ENCODE data around the gene MON1A. TPM values are rescaled to one million over a fixed set of nuclear protein-coding genes. Genes with fewer than 3 reads are reported as not detected.

The MON1A gene
- total and polyA plus RNA-seq, 10 of the 15 experiments (the other 5 are each of a cell fraction or from before 2014, with no cell fraction given), result 1.3 to 10.5 (median 7.7) TPM

DNA sequence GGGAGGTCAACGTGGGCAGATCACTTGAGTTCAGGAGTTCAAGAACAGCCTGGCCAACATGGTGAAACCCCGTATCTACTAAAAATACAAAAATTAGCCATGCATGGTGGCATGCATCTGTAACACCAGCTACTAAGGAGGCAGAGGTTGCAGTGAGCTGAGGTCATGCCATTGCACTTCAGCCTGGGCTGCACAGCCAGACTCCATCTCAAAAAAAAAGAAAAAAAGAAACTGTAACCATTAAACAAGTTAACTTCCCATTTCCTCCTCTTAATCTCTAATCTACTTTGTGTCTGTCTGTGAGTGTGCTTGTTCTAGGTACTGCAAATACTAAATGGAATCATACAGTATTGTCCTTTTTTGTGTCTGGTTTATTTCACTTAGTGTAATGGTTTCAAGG lies 13.0 kb upstream of the MON1A start:
- intact Hi-C loops (cut with micrococcal nuclease; ENCODE audit: unreplicated experiment) (no loop called here), in situ Hi-C loops (cut with MboI) (no loop called here)
- Histone ChIP-seq H3K9ac (ENCODE audit: control insufficient read depth, insufficient read depth, low read length) (no peak overlapping the region), H3K4me1 (ENCODE audit: control insufficient read depth, insufficient read depth, low read length) (peaks cover 20% of the 10 kb centered on the region), H2AFZ (ENCODE audit: control insufficient read depth, low read depth, low read length) (no peak overlapping the region), H3K9me3 (replicated peaks; ENCODE audit: control insufficient read depth, insufficient read depth, low read length) (no peaks in the 10 kb centered on the region; the same call in 2 of the 3 replicates), H3K4me2 (ENCODE audit: control insufficient read depth, insufficient read depth) (peak overlapping the region; percentile 12), H3K27me3 (replicated peaks in 1 of 2; ENCODE audit: control insufficient read depth in 2 of 2, insufficient read depth in 2 of 2, low read length in 1 of 2) (no peaks in the 10 kb centered on the region), H3K4me3 (peak overlapping the region; percentile 53; the same call in 1 of the 2 replicates), H3K36me3 (ENCODE audit: control insufficient read depth in 2 of 2, insufficient read depth in 2 of 2, low read length in 1 of 2) (peaks cover 0 to 2% of the 10 kb centered on the region in 2 experiments; a peak in 1 of 4 replicates), H4K20me1 (ENCODE audit: control insufficient read depth, insufficient read depth) (no peaks in the 10 kb centered on the region), H3K79me2 (ENCODE audit: control insufficient read depth, insufficient read depth, low read length) (peaks cover 68% of the 10 kb centered on the region), H3K27ac (ENCODE audit: control insufficient read depth, insufficient read depth) (peak overlapping the region; percentile 32; the same call in 1 of the 2 replicates)
- TSS peak; percentile 8 for BruUV-seq (replicated peaks)
- DNase-seq (ENCODE audit: low read depth, low spot score) (peak; percentile 26), ATAC-seq (no peak), FAIRE-seq (no peak)
- WGBS (ENCODE audit: insufficient coverage, insufficient replicate concordance, low lambda C conversion rate, missing lambda C conversion rate), result 0% methylated on average over 2 of the region's 2 CpGs
- POLR2A ChIA-PET, result interaction anchor here (4.5 kb wide), 1 partner anchor 13 kb away, joined by 38 read pairs; the partner anchor contains the start of gene MON1A
- CTCF ChIA-PET, result no interaction called here
- RAD21 ChIA-PET (ENCODE audit: unreplicated experiment), result interaction anchor here (2.2 kb wide), 1 partner anchor 13 kb away, joined by 7 read pairs; the partner anchor contains the start of gene MON1A
- SMC1A ChIA-PET (ENCODE audit: uncharacterized antibody, unreplicated experiment), result interaction anchor here (1.2 kb wide), 1 partner anchor 147 kb away, joined by 4 read pairs; no protein-coding TSS in a partner anchor
- no peak for TF ChIP-seq SREBF2 (IDR thresholded peaks at IDR 0.05; ENCODE audit: low read length)
- peak; percentile 20; the same call in 1 of the 2 replicates for TF ChIP-seq PAX5 (IDR thresholded peaks at IDR 0.05; ENCODE audit: borderline replicate concordance, low read depth, low read length)
- no peak for TF ChIP-seq SP1 (IDR thresholded peaks at IDR 0.05; ENCODE audit: low read depth, low read length)
- TF ChIP-seq FOXM1 (IDR thresholded peaks at IDR 0.05; ENCODE audit: low read depth, low read length), result no peak
- no peak for TF ChIP-seq RELA (IDR thresholded peaks at IDR 0.05; ENCODE audit: borderline replicate concordance, partially characterized antibody)
- no peak for TF ChIP-seq MAX (IDR thresholded peaks at IDR 0.05; ENCODE audit: low read depth, low read length)
- TF ChIP-seq SUPT20H (IDR thresholded peaks at IDR 0.05; ENCODE audit: borderline replicate concordance, control insufficient read depth, low read depth, low read length), result no peak
- 0 out of 2 replicates have a peak, but pooled peaks have one; percentile 30 for TF ChIP-seq ATF7 (IDR thresholded peaks at IDR 0.05; ENCODE audit: low read depth)
- TF ChIP-seq MEF2A (IDR thresholded peaks at IDR 0.05; ENCODE audit: insufficient read depth, low read depth, low read length), result 0 out of 2 replicates have a peak, but pooled peaks have one; percentile 50
- no peak for TF ChIP-seq BRCA1 (IDR thresholded peaks at IDR 0.05; ENCODE audit: low read depth, low read length)
- no peak for TF ChIP-seq JUNB (IDR thresholded peaks at IDR 0.05)
- TF ChIP-seq, protein P1, sequence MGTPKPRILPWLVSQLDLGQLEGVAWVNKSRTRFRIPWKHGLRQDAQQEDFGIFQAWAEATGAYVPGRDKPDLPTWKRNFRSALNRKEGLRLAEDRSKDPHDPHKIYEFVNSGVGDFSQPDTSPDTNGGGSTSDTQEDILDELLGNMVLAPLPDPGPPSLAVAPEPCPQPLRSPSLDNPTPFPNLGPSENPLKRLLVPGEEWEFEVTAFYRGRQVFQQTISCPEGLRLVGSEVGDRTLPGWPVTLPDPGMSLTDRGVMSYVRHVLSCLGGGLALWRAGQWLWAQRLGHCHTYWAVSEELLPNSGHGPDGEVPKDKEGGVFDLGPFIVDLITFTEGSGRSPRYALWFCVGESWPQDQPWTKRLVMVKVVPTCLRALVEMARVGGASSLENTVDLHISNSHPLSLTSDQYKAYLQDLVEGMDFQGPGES (IDR thresholded peaks at IDR 0.05), result no peak
- TF ChIP-seq NR2F1 (conservative IDR thresholded peaks at IDR 0.05), result 0 out of 2 replicates have a peak, but pooled peaks have one; percentile 39
- TF ChIP-seq HDAC6 (IDR thresholded peaks at IDR 0.05; ENCODE audit: unreplicated experiment), result no peak
- no peak for TF ChIP-seq MXI1 (IDR thresholded peaks at IDR 0.05; ENCODE audit: low read depth, low read length)
- TF ChIP-seq TARDBP (IDR thresholded peaks at IDR 0.05; ENCODE audit: borderline replicate concordance), result no peak
- TF ChIP-seq RUNX3 (IDR thresholded peaks at IDR 0.05; ENCODE audit: low read length), result 0 out of 2 replicates have a peak, but pooled peaks have one; percentile 33
- no peak for TF ChIP-seq WRNIP1 (IDR thresholded peaks at IDR 0.05; ENCODE audit: borderline replicate concordance, low read depth, low read length)
- 0 out of 2 replicates have a peak, but pooled peaks have one; percentile 14 for TF ChIP-seq SPI1 (IDR thresholded peaks at IDR 0.05; ENCODE audit: borderline replicate concordance, insufficient read depth, low read depth, low read length)
- TF ChIP-seq E2F4 (IDR thresholded peaks at IDR 0.05; ENCODE audit: low read depth, low read length), result no peak
